ENCODE results near the gene ADAM30. TPM values are rescaled to one million over a fixed set of nuclear protein-coding genes. Genes with fewer than 3 reads are reported as not detected.

The ADAM30 gene
- polyA plus RNA-seq, 5 donors, result not detected

- DNase-seq, result no peak
Observed at GRCh38 chr1:119909890-119910596, 13.7 kb upstream of the ADAM30 start.

GRCh38 chr1:119908661-119909060, 12.3 kb upstream of the ADAM30 start:
- no peak for DNase-seq

GRCh38 chr1:119906927-119907652, 10.8 kb upstream of the ADAM30 start:
- no peak for DNase-seq

GRCh38 chr1:119903443-119903835, 7.1 kb upstream of the ADAM30 start:
- DNase-seq, result no peak

GRCh38 chr1:119902775-119903442, 6.6 kb upstream of the ADAM30 start:
- no peak for DNase-seq

- no peak for DNase-seq
Observed at GRCh38 chr1:119898981-119899720, 2.8 kb upstream of the ADAM30 start.

- no peak for DNase-seq
Observed at GRCh38 chr1:119898530-119898929, 2.2 kb upstream of the ADAM30 start.

- no peak for DNase-seq
Observed at GRCh38 chr1:119895102-119895501, 1.2 kb downstream of the ADAM30 start.

- DNase-seq, result no peak
Observed at GRCh38 chr1:119893827-119894700, 2.3 kb downstream of the ADAM30 start.

- DNase-seq, result no peak
Observed at GRCh38 chr1:119893238-119893791, 3.0 kb downstream of the ADAM30 start.

- no peak for DNase-seq
Observed at GRCh38 chr1:119891386-119891785, 4.9 kb downstream of the ADAM30 start.

GRCh38 chr1:119888476-119888875, 7.8 kb downstream of the ADAM30 start:
- DNase-seq, result no peak

- no peak for DNase-seq
Observed at GRCh38 chr1:119887427-119887826, 8.9 kb downstream of the ADAM30 start.

- DNase-seq, result no peak
Observed at GRCh38 chr1:119885903-119886783, 10.2 kb downstream of the ADAM30 start.

- DNase-seq, result no peak
Observed at GRCh38 chr1:119884711-119885110, 11.6 kb downstream of the ADAM30 start.

- no peak for DNase-seq
Observed at GRCh38 chr1:119883826-119884225, 12.5 kb downstream of the ADAM30 start.

- DNase-seq, result no peak
Observed at GRCh38 chr1:119882132-119883049, 13.9 kb downstream of the ADAM30 start.

Measured in right lung (tissue), 5 donors.